ENCODE results near the gene AGPAT4. TPM values are rescaled to one million over a fixed set of nuclear protein-coding genes. Genes with fewer than 3 reads are reported as not detected.

AGPAT4 gene
- total RNA-seq, 1 donor from 2014 or later: 6.1 TPM

DNA sequence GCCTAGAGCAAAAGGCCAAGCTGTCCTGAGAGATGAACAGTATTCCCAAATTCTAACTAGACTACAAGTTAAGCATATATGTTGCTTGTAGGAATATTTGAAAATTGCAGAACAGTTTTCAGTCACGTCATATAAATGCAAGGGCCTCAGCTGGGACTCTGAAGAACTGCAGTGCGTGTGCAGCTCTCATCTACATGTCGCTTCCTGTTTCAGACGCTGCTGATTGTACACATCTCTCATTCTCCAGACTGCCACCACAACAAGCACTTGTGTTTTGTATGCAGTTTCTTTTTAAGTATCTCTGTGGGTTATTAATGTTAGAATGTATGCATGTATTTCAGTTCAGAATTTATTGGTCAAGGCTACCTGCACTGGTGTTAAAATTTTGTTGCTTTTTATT, 162.6 kb downstream of the AGPAT4 start:
- DNase-seq (ENCODE audit: low read depth, low spot score): no peak

DNA sequence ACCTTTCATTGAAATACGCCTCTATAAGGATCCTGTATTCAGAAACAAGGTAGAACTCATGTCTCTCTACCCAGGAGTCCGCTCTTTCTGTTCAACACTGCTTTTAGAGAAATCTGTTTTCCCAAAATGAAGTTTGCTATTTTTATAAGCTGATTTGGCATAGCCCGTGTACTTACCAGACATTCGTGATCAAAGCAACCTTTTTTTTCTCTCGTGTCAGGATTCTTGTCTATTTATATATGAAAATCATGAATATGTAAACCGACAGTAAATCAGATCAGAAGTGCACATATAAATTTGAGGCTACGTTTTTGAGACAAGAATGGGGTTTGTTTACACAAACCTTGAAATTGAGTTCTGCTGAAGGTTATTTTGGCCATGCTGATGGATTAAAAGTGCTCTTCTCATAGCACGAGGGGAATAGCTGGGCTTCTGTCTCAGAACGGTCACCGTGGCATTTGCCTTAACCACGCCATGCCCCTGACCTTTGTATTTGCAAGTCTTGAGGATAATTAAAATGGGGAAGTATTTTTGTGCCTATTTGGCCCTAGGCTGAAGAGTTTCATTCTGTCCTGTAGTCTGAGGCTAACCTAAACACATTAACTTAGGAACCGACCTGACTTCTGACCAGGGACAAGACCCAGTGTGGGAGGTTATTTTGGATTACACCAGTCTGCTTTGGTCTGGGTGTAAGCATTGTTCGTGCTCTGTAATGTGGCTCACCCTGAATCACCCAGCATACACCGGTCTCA, 163.7 kb downstream of the AGPAT4 start:
- DNase-seq (ENCODE audit: low read depth, low spot score): no peak

DNA sequence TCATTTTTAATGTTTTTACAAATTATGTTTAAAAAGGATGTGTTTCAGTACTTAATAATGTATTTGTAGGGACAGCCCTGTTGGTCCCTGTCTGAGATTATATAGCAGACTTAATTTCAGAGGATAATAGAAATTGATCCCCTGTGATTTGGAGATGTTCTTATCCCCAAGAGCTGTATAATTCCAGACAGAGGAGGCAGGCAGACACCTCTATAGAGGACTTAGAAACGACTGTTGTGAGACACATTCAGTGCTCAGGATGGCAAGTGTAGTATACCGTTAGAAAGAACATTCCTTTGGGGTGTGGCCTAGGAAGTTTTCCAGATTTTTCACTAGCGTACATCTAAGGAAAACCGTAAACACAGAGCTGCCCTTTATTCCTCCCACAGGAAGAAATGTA, 164.5 kb downstream of the AGPAT4 start:
- no peak for DNase-seq (ENCODE audit: low read depth, low spot score)

DNA sequence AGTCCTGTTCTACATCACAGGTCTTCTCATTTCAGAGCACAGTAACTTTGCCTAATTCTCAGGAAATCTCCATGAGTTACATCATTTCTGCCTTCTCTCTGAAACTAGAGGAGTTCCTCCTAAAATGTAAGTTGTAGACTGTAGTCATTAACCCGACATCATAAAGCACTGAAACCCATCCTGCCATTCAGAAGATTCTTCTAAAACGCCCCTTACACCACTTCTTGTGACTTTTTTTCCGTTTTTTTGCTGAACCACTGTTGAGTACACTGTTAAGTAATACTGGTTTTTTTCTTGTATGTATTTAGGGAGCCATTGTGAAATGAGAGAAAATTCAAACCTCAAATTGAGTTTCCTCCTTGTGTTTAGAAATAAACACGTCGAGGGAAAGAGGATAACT, 164.9 kb downstream of the AGPAT4 start:
- no peak for DNase-seq (ENCODE audit: low read depth, low spot score)

DNA sequence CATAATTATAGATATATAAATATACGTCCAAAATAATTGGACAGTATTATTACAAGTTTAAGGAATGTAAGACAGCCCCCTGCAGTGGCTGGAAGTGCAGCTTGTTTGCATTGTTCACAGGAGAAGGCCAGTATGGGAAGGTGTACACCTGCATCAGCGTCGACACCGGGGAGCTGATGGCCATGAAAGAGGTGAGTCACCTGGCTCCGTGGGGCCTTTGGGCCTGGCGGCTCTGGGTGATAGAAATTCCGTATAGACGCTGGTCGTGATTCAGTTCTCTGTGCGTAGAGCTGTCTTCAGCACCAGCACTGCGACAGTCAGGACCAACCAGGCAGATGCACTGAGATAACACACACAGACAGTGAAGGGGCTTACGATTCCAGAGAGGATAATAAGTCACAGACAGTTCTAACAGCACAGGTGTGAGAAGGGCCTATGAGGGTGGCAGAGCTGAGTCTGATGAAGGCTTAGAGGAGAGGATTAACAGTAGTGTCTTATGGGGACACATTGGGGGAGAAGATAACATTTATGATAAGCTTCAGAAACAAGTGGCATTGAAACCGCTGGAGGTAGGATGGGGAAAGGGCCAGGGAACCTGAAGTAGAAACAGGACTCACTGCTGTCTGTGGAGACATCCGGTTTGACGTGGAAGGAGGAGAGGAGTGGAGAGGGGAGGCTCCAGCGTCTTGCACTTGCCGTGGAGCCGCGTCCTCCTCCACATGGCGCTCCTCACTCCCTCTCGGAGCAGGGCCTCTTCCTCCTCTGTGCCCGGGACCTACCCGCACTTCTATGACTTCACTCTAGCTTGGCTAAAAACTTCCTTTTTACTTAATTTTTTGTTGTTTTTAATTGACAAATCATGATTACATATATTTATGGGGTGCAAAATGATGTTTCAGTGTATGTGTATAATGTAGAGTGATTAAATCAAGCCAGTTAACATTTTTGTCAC, 165.8 kb downstream of the AGPAT4 start:
- no peak for DNase-seq (ENCODE audit: low read depth, low spot score)

DNA sequence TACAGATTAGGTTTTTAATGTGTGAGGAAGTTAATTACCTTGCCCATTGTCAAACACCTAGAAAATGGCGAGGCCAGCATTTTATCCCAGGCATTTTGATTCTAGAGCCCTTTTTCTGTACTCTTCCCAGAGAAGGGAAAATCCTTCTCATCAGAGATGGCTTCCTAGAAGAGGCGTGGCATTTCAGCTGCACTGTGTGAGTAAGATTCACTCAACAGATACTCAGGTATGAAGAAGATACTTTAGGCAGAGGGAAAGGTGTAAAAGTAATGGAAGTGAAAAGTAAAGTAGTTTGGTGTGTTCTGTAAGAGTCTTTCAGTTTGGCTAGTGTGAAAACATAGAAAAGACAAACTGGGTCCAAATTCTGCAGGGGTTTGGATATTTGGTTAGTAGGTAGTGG, 168.5 kb downstream of the AGPAT4 start:
- no peak for DNase-seq (ENCODE audit: low read depth, low spot score)

DNA sequence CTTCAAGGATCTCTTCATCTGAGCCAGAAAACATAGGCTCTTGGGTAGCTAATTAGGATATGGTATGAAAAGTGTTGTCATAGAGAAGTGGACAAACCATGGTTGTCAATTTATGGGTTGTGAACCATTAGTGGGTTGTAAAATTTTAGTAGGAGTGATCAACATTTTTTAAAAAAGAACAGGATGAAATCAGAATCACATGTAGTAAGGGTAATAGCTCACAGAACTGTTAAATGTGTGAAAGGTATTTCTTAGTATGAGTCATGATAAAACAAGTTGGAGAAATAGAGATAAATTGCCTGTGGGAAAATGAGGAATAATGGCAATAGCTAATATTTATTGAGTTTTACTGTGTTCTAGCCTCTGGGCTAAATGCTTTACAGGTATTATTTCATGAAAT, 168.9 kb downstream of the AGPAT4 start:
- no peak for DNase-seq (ENCODE audit: low read depth, low spot score)

DNA sequence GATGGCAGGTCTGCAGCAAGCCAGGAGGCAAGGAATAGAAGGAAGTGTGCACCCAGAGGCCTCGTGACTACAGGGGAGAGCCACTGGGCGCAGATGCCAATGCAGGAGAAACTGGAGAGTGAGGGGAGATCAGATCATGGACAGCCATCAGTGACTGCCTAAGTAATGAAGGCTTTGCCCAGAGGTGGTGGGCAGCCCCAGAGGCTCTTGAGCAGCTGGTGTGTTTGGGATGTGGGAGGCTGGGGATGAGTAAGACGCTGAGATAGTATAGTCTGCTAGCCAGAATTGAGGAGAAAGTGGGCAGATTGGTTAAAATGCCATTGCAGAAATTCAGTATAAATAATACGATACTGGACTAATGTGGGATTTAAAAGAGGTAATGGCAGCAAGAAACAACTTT, 170.4 kb downstream of the AGPAT4 start:
- DNase-seq (ENCODE audit: low read depth, low spot score): no peak

DNA sequence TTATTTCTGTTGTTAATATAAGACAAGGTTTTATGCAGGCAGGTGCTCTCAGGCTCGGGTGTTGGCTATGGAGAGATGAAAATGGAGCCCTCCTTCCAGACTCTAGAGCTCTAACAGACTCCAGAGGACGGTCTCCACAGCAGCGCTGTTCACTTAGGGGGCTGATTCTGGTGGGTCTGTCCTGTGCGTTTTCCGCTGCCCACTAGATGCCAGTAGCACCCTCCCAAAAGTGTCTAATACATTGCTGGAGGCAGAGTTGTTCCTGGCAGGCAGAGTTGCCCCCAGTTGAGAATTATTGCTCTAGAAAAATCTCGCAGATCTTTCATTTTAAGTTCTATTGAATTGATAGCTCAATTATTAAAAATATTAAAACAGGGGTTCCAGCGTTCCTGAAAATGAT, 172.3 kb downstream of the AGPAT4 start:
- DNase-seq (ENCODE audit: low read depth, low spot score): no peak

DNA sequence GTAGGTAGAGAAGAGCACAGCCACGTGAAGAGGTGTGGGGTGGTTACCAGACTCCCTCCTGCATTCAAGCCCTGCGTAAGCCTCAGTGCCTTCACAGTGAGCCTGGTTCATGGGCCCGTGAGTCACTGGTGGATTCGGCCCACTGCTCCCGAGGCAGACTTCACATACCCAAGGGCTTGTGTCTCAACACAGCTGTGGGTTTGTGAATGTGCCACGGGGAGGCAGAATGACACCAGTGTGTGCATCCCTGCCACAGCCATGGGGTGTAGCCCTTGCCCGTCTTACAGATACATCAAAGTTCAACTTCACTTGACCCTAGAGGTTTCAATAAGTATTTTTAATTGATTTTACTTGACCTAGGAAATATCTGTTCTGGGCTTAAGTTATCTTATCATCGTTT, 173.8 kb downstream of the AGPAT4 start:
- no peak for DNase-seq (ENCODE audit: low read depth, low spot score)

DNA sequence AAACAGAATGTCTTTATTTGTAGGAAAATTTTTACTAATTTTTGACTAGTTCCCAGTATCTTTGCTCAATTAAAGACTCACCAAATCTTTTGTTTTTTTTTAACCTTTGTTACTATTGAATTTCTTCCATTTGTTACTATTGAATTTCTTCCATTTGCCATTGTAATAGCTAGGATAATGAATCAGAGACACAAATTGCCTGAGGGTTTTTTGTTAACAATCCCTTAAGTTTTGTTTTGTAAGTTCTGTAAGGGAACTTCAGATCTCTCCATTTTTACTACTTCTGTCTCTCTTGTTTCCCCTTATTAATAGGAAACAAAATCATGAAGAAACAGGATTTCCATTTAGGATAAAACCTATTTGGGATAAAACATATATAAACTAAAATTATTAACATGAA, 177.9 kb downstream of the AGPAT4 start:
- DNase-seq (ENCODE audit: low read depth, low spot score): no peak

DNA sequence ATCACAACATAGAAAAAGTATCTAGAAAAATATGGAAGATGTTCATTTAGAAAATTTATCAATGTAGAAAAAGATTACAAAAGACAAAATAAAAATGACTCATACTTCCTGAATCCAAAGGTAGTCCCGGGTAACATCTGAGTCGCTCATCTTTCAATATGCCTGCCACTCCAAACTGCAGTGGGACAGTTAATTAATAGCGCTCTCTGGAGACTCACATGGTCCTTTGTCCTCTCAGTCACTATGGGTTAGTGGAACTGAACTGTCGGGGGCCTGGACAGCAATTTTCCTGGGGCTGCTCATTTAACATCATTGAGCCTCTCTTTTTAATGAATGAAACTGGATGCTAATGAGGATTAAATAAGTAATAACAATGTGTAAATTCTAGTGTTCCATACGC, 178.9 kb downstream of the AGPAT4 start:
- no peak for DNase-seq (ENCODE audit: low read depth, low spot score)

DNA sequence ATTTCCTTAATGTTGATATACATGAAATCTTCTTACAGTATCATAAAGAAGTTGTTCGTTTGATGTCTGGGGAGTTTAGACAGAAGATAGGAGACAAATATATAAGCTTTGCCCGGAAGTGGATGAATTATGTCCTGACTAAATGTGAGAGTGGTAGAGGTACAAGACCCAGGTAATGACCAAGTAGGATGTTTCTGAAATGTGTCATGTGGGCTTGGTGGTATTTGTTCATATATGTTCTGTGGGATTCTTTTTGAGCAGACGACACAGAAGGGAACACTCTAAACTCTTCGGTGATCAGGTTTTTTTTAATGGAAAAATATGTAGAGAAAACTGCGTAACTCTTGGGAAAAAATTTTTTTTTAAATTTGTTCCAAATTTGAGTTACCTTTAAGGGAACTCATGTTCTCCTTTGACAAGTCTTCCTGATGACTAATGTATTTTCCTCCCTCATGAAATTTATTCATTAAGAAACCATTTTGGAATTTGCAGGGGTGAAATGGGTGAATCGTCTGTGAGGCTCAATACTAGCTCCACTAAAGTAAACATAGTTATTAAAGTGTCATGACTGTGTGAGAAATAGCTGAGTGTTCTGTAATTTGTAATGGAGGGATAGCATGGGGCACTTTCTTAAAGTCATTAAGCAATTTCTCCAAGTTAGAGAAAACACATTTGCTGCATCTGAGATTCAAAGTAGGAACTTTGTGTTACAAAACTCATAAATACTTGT, 181.7 kb downstream of the AGPAT4 start:
- DNase-seq (ENCODE audit: low read depth, low spot score): no peak

DNA sequence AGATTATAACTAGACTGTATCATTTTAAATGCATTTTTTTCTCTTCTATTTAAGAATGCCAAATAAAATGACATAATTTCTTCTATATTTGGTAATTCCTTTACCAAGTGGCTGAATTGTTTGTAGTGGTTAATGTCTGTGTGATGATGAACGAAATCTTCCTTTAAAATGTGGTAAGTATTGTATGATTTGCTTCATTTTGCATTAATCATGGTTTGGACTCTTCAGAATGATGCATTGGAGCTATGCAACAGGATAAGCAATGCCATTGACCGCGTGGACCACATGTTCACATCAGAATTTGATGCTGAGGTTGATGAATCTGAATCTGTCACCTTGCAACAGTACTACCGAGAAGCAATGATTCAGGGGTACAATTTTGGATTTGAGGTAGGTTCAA, 182.7 kb downstream of the AGPAT4 start:
- no peak for DNase-seq (ENCODE audit: low read depth, low spot score)

DNA sequence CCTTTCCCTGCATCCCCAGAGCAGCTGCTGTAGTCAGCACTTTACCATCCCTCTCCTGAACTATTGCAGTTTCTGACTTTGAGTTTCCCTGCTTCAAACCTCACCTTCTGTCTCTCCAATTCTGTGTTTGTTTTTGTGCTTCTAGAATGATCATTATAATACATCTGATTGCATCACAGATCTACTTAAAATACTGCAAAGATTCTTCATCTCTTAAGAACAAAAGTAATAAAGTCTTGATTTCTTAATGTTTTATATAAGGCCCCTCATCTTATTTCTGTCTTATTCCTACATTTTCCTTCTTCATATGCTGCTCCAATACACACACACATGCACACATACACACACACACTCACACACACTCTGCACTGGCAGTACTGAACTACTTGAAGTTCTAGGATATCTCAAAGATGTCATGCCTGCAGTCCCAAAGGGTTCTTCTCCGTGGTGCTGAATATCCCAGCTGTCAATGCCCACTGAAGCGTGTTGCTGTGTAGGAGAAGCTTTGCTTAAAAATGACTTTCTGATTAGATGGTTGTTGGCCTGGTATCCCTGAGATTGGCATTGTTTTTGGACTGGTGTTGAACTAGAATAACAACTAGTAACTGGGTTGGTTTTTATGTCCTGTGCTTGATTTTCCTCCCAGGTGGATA, 185.1 kb downstream of the AGPAT4 start:
- no peak for DNase-seq (ENCODE audit: low read depth, low spot score)

DNA sequence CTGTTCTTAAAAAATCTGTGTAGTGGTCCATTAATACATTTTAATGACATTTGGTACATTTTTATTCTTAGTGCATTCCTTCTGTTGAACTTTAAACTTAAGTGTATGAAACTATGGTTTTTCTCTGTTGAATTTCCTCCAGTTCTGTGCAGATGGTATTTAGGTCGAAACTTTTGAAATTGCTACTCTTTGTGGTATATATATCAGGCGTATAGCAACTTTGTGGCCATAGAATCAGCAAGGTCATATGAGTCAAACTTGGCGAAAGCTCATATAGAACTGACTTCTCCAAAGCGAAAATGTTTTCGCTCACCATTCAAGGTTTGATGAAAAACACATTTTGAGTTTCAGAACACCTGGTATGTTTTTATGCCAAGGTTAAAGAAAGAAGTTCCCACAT, 188.6 kb downstream of the AGPAT4 start:
- DNase-seq (ENCODE audit: low read depth, low spot score): no peak

DNA sequence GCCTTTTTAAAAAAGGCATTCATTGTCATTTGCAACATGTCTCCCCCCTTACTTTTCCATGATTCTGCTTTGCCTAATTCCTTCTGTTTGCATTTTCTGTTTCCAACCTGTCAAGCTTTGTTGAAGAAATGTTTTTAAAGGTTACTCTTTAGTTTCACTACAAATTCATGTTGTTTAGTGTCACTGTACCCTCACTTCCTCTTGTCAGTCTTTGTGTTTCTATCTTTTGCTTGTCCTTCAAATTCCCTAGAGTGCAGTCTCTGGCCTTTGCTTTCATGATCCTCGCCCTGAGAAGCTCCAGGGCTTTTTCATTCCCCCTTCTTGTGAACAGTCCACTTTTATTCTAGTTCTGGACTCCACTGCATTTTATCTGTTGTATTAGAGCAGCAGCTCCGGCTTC, 191.6 kb downstream of the AGPAT4 start:
- DNase-seq (ENCODE audit: low read depth, low spot score): no peak

DNA sequence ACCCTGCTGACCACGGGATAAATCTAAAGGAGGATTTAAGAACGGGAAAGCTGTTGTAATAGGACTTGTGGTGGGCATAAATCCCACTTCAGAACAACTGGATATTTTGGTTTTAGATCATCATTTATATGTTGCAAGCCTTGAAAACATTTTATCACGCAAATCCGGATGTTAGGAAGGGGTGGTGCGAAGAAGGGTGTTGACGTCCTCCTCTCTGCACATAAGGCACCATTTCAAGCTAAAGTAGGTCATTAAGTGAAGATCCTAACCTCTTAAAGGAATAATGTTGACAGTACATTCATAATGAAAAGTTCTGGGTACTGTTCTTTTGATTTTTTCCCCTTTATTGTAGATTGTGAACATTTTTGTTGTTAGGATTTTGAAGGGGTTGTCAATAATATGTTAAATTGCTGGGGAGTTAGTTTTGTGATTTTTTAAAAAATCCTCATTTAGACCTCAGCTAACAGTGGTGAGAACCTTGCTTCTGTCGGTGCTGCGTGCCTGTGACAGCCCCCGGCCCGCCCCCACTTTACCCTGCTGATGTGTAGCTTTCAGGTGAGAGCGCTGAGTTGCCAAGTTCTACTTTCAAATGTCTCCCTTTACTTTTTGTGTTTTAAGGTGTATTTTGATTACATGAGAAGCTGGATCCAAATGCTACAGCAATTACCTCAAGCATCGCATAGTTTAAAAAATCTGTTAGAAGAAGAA, 193.4 kb downstream of the AGPAT4 start:
- no peak for DNase-seq (ENCODE audit: low read depth, low spot score)

Measured in pulmonary artery endothelial cell (primary cell).